NK-92 treated with Interleukin-12 subunit alpha and Interleukin-12 subunit beta, amount 100 ng/mL, for 24 hours (cell line): Measurements from ENCODE around the gene ZNF100.
"Not testable (repeated sequence)": the region's sequence is repeated elsewhere in the genome, so short reads cannot be mapped to it uniquely, and the experiment has no call there.

Source experiments
- DNase-seq: peaks from one replicate; lab custom pipeline; 2025; lab: John Stamatoyannopoulos, UW

Gene ZNF100

DNA sequence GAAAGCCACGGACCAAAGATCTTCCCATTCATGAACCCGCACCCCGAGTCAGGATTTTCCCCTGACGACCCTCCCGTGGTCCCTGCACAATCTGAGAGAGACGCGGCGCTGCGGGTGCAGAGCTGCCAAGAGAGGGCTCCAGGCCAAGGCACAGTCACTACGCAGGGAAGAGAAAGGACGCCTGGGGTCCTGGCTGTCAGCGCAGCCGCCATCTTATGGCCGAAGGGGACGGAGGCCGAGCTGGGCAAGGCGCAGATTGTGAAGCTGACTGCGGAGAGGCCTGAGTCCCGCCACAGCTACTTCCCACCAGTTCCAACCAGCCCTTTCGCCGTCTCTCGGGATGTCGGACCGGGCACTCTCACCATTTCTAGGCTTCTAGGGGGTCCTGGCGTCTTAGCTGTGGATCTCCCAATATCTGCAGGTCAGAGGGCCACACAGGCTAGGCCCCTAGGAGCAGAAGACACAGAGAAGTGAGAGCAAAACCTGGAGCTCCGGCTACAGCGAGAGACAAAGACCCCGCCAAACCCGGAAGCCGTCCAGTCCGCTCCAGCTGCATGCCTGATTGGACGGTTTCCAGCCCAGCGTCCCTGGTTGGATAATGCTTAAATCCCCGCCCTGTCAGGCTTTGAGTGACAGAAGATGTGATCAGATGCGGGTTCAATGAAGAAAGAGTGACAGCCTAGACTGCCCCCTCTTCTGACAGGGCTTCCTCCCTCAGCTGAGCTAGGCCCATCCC lies at the start of gene ZNF100:
TSS of gene ZNF100 (minus strand) at position 515 of the 736 bp plus-strand sequence. CDS start at position 365, 150 bp downstream.
- DNase-seq: no peak

DNA sequence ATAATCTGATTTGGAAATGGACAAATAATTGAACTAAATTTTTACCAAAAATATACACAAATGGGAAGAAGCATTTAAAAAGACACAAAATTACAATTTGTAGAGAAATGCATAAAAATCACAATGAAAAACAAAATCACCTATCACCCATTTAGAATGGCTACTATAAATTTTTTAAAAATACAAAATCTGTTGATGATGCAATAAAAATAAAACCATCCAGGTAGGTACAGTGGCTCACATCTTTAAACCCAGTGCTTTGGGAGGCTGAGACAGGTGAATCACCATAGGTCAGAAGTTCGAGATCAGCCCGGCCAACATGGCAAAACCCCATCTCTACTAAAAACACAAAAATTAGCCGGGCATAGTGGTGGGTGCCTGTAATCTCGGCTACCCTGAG lies 45.1 kb upstream of the ZNF100 start:
- DNase-seq: no peak

DNA sequence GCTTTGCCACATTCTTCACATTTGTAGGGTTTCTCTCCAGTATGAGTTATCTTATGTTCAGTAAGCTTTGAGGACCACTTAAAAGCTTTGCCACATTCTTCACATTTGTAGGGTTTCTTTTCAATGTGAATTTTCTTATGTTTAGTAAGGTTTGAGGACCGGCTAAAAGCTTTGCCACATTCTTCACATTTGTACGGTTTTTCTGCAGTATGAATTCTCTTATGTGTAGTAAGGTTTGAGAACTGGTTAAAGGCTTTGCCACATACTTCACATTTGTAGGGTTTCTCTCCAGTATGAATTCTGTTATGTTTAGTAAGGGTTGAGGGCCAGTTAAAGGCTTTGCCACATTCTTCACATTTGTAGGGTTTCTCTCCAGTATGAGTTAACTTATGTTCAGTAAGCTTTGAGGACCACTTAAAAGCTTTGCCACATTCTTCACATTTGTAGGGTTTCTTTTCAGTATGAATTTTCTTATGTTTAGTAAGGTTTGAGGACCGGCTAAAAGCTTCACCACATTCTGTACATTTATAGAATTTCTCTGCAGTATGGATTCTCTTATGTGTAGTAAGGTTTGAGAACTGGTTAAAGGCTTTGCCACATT lies 41.1 kb upstream of the ZNF100 start:
- DNase-seq: not testable (repeated sequence)

DNA sequence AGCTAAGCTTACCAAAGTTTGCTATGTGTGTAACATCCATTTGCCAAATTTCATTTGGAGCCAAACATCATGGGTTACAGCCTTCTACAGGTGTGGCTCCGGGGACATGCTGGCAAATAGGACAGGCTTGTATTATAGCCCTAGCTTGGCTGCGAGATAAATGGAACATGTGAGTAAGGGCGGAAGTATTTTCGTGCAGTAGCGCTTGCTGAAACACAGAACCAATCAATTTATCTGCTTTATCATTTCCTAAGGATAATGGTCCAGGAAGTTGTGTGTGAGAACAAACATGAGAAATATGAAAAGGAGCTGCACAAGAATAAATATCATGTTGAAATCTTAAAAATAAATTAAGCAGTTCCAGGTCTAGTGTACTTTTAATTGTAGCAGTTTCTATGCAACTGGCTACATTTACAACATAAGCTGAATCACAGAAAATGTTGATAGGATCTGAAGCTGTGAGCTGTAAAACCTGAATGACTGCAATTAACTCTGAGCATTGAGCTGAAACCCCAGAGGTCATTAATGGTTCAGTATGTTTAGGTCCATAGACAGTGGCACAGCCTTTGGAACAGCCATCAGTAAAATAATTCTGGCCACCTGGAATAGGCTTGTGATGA lies 22.2 kb upstream of the ZNF100 start:
- no peak for DNase-seq

DNA sequence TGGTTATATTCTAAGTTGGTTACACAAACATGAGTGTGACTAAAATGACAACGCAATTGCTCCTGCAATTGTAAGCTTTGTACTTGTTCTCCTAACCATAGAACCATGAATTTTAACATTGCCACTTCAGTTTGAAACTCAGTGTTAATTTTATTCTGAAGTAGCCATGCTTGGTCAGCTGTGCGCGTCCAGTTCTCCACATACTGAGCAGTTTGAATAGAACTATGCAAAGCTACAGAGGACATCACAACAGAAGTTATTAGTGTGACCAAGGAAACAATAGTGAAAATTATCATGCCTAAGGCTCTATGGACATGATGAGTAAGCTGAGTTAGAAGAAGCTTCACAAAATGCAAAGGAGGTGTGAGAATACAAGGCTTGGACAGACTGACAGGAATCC lies 19.6 kb upstream of the ZNF100 start:
- no peak for DNase-seq

DNA sequence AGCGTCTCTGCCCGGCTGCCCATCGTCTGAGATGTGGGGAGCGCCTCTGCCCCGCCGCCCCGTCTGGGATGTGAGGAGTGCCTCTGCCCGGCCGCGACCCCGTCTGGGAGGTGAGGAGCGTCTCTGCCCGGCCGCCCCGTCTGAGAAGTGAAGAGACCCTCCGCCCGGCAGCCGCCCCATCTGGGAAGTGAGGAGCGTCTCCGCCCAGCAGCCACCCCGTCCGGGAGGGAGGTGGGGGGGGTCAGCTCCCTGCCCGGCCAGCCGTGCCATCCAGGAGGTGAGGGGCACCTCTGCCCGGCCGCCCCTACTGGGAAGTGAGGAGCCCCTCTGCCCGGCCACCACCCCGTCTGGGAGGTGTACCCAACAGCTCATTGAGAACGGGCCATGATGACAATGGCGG lies 8.4 kb upstream of the ZNF100 start:
- not testable (repeated sequence) for DNase-seq

DNA sequence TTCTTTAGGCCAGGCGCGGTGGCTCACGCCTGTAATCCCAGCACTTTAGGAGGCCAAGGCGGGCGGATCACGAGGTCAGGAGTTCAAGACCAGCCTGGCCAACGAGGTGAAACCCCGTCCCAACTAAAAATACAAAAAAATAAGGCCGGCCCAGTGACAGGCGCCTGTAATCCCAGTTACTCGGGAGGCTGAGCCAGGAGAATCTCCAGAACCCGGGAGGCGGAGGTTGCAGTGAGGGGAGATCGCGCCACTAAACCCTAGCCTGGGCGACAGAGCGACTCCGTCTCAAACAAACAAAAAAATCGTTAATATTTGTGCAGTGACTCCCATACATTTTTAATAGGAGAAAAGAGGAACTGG lies 694 bp downstream of the ZNF100 start:
- not testable (repeated sequence) for DNase-seq

DNA sequence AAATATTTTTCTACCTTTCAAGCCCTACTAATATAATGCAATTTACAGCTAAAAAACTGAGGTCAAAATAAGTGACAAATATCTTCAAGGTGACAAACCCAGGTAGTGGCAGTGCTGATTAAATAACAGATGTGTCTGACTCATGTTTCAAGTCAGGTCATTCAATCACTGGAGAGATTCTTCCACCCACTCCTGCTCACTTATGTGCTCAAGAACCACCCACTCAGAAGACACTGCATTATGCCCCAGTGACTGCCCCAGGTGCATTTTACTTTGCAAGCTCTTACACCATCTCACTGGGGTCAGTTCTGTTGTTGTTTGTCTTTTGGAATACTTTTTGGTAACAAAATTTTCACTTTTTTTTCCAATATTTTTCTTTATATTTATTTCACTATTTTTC lies 2.2 kb downstream of the ZNF100 start:
- no peak for DNase-seq

DNA sequence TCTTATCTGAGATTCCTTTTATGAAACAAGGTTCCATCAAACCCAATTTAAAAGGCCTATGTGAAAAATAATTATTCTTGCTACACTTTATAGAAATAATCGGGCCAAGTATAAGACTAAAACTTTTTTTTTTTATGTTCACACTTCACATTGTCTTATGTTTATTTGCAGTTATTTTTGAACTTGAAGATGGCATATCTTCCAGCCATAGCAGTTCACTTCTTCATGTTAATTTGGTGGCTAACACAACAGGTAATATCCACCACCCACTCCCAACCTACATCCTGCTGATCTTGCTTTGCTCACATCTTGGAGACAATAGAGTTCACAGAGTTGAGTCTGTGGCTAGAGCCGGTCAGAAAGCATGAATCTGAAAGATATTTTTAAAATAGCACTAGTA lies 5.8 kb downstream of the ZNF100 start:
- not testable (repeated sequence) for DNase-seq

DNA sequence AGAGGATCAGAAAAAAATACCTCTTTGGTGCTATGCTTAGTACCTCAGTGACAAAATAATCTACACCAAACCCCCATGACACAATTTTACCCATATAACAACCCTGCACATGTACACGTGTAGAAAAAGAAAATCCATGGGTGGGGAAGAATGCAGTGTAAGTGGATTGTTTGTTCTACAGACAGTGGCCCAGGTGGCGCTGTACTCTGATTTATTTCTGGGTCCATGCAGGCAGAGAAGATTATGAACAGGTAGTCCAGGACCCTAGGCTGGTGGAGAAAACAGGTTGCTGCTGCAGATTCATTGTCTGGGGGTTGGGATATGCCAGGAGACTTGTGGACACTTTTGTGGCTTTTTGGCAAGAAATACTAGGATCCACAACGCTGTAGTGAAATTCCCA lies 9.1 kb downstream of the ZNF100 start:
- no peak for DNase-seq

DNA sequence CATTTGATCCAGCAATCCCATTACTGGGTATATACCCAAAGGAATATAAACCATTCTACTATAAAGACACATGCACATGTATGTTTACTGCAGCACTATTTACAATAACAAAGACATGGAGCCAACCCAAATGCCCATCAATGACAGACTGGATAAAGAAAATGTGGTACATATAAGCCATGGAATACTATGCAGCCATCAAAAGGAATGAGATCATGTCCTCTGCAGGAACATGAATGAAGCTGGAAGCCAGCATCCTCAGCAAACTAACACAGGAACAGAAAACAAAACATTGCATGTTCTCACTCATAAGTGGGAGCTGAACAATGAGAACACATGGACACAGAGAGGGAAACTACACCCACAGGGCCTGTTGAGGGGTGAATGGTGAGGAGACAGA lies 11.8 kb downstream of the ZNF100 start:
- DNase-seq: not testable (repeated sequence)

DNA sequence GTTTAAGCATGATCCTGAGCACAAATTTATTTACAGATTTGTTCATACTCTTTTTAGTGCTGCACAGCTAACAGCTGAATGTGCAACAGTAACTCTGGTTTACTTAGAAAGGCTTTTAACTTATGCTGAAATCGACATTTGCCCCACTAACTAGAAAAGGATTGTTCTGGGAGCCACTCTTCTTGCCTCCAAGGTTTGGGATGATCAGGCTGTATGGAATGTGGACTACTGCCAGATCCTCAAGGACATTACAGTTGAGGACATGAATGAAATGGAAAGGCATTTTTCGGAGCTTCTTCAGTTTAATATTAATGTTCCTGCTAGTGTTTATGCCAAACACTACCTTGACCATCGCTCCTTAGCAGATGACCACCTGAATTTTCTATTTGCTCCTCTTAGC lies 16.0 kb downstream of the ZNF100 start:
- no peak for DNase-seq

DNA sequence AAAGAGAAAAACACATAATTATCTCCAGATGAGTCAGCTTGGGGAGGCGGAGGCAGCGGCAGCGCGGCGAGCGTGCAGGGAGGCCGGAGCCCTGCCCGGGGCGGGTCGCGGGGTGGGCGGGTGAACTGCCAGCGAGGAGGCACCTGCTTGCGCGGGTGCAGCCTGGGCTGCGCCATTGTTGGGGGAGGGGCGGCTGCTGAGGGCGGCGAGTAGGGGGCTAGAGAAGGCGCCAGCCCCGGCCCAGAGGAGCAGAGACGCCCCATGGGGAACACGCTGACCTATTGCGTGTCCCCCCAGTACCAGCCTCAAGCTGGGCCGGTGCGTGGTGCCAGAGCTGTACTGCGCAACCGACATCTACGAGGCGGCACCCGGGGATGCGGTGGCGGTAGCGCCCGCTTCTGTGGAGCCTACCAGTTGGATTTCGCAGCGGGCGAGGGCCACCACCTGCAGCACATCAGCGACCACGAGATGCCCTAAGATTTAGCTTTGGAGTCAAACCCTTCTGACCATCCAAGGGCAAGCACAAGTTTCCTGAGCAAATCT lies 16.7 kb downstream of the ZNF100 start:
- DNase-seq: no peak

DNA sequence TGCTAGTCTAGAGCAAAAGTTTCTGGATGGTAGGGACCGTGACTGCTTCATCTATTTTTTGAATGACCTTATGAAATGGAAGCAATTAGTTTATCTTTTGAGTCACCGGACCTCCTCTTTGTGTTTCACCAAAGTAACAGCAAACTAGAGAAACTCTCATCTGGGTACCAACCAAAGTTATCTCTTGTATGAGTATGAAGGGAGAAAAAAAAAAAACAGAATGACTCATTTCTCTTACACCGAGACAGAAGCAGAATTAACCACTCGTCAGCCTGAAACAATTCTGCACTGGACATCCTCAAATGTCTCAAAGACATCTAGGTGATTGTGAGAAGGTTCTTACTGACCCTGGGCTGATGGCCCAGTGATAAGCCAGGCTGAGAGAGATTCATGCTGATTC lies 18.3 kb downstream of the ZNF100 start:
- DNase-seq: no peak

DNA sequence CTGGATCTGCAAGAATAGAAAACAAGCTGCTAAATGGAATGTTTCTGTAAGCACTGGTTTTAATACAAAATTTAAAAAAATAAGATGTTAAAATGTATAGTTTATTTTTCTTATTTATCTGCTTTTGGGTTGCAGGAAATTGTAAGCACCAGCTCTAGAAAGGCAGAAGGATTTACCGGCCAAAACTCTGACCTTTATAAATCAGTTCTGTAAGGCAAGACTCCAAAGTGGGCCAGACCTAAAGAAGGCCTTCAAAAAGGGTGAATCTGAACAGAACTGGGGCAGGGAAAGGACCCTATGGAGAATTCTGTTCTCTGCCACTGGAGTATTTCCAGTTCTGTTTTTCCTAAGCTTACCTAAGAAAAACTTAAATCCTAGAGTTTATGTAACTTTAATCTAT lies 19.3 kb downstream of the ZNF100 start:
- DNase-seq: no peak

DNA sequence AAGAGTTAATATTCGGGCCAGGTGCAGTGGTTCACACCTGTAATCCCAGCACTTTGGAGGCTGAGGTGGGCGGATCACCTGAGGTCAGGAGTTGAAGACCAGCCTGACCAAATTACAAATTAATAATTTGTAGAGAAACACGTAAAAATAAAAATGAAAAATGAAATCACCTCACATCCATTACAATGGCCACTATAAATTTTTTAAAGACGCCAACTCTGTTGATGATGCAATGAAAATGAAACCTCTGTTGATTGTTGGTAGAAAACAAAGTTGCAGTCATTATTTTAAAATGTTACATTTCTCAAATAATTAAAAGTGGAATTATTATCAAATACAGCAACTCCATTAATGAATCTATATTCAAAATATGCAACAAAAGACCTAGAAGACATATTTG lies 26.8 kb downstream of the ZNF100 start:
- DNase-seq: no peak

DNA sequence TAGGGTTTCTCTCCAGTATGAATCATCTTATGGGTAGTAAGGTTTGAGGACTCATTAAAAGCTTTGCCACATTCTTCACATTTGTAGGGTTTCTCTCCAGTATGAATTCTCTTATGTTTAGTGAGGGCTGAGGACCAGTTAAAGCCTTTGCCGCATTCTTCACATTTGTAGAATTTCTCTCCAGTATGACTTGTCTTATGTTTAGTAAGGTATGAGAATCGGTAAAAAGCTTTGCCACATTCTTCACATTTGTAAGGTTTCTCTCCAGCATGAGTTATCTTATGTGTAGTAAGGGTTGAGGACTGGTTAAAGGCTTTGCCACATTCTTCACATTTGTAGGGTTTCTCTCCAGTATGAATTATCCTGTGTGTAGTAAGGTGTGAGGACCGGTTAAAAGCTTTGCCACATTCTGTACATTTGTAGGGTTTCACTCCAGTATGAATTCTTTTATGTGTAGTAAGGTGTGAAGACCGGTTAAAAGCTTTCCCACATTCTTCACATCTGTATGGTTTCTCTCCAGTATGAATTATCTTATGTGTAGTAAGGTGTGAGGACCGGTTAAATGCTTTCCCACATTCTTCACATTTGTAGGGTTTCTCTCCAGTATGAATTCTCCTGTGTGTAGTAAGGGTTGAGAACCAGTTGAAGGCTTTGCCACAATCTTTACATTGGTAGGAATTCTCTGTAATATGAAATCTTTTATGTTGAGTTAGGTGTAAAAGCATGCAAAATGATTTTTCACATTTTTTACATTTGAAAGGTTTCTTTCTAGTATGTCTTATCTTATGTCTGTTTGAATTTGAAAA lies 40.2 kb downstream of the ZNF100 start:
- not testable (repeated sequence) for DNase-seq

DNA sequence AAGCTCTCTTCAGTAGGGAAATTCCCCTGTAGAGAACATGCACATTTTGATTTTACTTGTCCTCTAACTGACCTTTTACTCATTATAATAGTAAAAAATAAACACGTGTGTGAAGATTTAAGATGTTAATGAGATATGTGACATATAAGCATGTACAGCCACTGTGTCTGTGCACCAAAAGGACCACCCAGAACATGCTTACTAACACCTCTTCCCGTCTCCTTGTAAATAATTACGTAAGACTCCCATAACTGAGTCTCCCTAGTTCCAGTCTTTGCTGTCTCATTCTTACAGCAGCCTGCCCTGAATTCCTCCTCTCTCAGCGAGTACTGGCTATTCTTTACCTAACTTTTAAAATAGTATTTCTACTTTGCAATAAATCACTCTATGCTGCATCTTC lies 53.6 kb downstream of the ZNF100 start:
- no peak for DNase-seq

DNA sequence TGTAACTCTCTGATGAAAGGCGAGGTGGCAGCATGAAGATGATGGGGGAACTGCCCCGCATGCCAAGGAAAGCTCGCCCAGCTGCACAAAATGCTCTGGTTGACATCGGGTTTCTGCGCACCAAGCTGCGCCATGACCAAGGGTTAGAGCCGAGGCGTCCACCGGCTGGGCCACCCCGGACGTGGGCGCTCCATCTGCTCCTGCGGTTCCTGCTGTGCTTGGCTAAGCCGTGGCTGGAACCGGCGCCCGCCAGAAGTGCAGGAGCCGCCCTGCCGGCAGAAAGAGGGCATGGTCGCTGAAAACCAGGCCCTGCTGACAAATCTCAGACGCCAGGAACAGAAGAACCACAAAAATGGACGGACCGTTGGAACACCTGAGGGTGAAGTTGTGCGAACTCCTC lies 57.9 kb downstream of the ZNF100 start:
- DNase-seq: no peak

DNA sequence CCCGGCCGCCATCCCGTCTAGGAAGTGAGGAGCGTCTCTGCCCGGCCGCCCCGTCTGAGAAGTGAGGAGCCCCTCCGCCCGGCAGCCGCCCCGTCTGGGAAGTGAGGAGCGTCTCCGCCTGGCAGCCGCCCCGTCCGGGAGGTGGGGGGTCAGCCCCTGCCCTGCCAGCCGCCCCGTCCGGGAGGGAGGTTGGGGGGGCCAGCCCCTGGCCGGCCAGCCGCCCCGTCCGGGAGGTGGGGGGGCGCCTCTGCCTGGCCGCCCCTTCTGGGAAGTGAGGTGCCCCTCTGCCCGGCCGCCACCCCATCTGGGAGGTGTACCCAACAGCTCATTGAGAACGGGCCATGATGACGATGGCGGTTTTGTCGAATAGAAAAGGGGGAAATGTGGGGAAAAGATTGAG lies 59.5 kb downstream of the ZNF100 start:
- not testable (repeated sequence) for DNase-seq

DNA sequence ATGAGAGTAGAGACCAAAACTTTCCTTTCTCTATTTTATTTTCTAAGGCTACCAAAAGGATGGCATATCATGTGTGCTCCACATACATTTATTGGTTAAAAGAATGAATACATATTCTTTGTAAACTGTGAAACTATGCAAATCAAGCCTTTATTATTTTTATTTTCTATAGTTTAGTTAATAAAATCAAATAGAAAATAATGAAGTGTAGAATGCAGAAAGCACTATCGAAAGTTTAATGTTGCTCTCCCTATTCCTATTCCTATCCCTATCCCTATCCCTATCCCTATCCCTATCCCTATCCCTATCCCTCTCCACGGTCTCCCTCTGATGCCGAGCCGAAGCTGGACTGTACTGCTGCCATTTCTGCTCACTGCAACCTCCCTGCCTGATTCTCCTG lies 60.3 kb downstream of the ZNF100 start:
- no peak for DNase-seq

DNA sequence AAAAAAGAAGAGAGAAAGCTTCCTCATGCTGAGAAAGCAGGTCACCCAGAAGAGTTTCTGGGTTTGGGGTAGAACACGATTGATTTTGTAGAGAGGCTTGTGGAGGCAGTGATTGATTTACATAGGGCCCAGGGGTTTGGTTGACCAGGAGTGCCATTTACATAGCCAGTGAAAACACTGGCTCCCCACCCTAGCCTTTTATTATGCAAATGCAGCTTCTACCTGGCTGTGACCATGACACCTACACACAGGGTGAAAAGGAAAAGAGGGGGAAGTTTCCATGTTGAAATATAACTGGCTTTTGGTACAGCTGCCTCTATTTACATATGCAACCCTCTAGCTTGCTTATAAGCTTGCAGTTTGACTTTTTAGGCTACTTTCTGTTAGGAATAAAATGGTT lies 62.0 kb downstream of the ZNF100 start:
- DNase-seq: no peak
